IMR-90 (cell line): Measurements from ENCODE around the gene ZDHHC17. TPM values are rescaled to one million over a fixed set of nuclear protein-coding genes. Genes with fewer than 3 reads are reported as not detected.

Source experiments
- ATAC-seq: fragments of 200-7000 bp; cut with Tn5 transposase; 2 replicates; pipeline ENCODE4 v1.9.1; 2020; ENCODE audit warnings: low read depth, mild to moderate bottlenecking, moderate library complexity
- BruUV-seq: library from RNA; stranded (reverse); fragments of 400-500 nt; replicated peaks from 2 replicates; lab custom pipeline; 2021; lab: Mats Ljungman, UMichigan
- CTCF ChIA-PET: fragments of 300-600 bp; formaldehyde crosslinking; extraction: SDS; loops from one replicate; lab custom pipeline; 2021; ENCODE audit warnings: antibody characterized with exemption; lab: Yijun Ruan, JAX
- POLR2A ChIA-PET: fragments of 300-600 bp; sonication (Branson Sonifier 250); formaldehyde crosslinking; loops from one replicate; lab custom pipeline; 2022; ENCODE audit warnings: antibody characterized with exemption; ENCODE audit not compliant: unreplicated experiment; lab: Charles Lee
- DNase-seq: peaks from one replicate; pipeline ENCODE4 v3.0.0; 2013
- H2AFZ ChIP-seq: replicated peaks from 2 replicates; pipeline ENCODE3; 2013; ENCODE audit warnings: low read length, mild to moderate bottlenecking; ENCODE audit not compliant: poor library complexity
- H2AK5ac ChIP-seq: 2 replicates; pipeline ENCODE4 v1.6.1; 2013; ENCODE audit warnings: low read depth, low read length, inconsistent platforms
- H2AK9ac ChIP-seq: replicated peaks from 2 replicates; pipeline ENCODE3; 2013; ENCODE audit warnings: mild to moderate bottlenecking, low read depth, low read length, moderate library complexity; ENCODE audit not compliant: poor library complexity
- H2BK120ac ChIP-seq: 2 replicates; pipeline ENCODE4 v1.6.1; 2013; ENCODE audit warnings: low read depth, low read length, inconsistent platforms
- H2BK15ac ChIP-seq: 3 replicates; pipeline ENCODE4 v1.6.1; 2013; ENCODE audit warnings: low read depth, low read length, inconsistent platforms
- H2BK20ac ChIP-seq: 2 replicates; pipeline ENCODE4 v1.6.1; 2013; ENCODE audit warnings: low read depth, mild to moderate bottlenecking, inconsistent platforms, low read length, moderate library complexity
- H2BK5ac ChIP-seq: 2 replicates; pipeline ENCODE4 v1.6.1; 2013; ENCODE audit warnings: mild to moderate bottlenecking, low read depth, low read length, inconsistent platforms; ENCODE audit not compliant: poor library complexity, severe bottlenecking
- H3K14ac ChIP-seq: replicated peaks from 2 replicates; pipeline ENCODE4 v1.6.1; 2013; ENCODE audit warnings: low read depth, low read length, inconsistent platforms
- H3K18ac ChIP-seq: 2 replicates; pipeline ENCODE4 v1.6.1; 2013; ENCODE audit warnings: low read depth, low read length, control low read depth
- H3K23ac ChIP-seq: 2 replicates; pipeline ENCODE4 v1.6.1; 2013; ENCODE audit warnings: low read depth, low read length, inconsistent platforms
- H3K27ac ChIP-seq: 2 replicates; pipeline ENCODE4 v1.5.1; 2013; ENCODE audit warnings: mild to moderate bottlenecking, control low read depth, low read length; ENCODE audit not compliant: insufficient read depth
- H3K27me3 ChIP-seq: 2 replicates; pipeline ENCODE4 v1.6.1; 2013; ENCODE audit warnings: low read length; ENCODE audit not compliant: control insufficient read depth, insufficient read depth
- H3K36me3 ChIP-seq: 2 replicates; pipeline ENCODE4 v1.6.1; 2013; ENCODE audit warnings: low read length, mixed read lengths; ENCODE audit not compliant: control insufficient read depth, insufficient read depth
- H3K4ac ChIP-seq: 2 replicates; pipeline ENCODE4 v1.6.1; 2013; ENCODE audit warnings: low read depth, low read length, inconsistent platforms
- H3K4me1 ChIP-seq: 2 replicates; pipeline ENCODE4 v1.6.1; 2013; ENCODE audit warnings: low read length, mixed read lengths; ENCODE audit not compliant: control insufficient read depth, insufficient read depth
- H3K4me2 ChIP-seq: 2 replicates; pipeline ENCODE4 v1.6.1; 2013; ENCODE audit warnings: low read depth, mild to moderate bottlenecking, control low read depth, low read length, moderate library complexity
- H3K4me3 ChIP-seq: 2 replicates; pipeline ENCODE4 v1.5.1; 2013; ENCODE audit warnings: low read depth, mild to moderate bottlenecking, control low read depth, low read length, moderate library complexity; ENCODE audit not compliant: insufficient read depth
- H3K56ac ChIP-seq: 2 replicates; pipeline ENCODE4 v1.6.1; 2013; ENCODE audit warnings: low read length, inconsistent platforms; ENCODE audit not compliant: insufficient read depth; ENCODE audit errors: extremely low read depth
- H3K79me1 ChIP-seq, 2 experiments: 2 replicates each; pipeline ENCODE4 v1.6.1; 2013; ENCODE audit warnings: low read length in 2 of 2, inconsistent platforms in 1 of 2, low read depth in 1 of 2
- H3K9ac ChIP-seq: 2 replicates; pipeline ENCODE4 v1.6.1; 2013; ENCODE audit warnings: low read depth, low read length, control low read depth
- H3K9me1 ChIP-seq: 2 replicates; pipeline ENCODE4 v1.6.1; 2013; ENCODE audit warnings: low read length, inconsistent platforms; ENCODE audit not compliant: insufficient read depth
- H3K9me3 ChIP-seq: 2 replicates; pipeline ENCODE4 v1.6.1; 2013; ENCODE audit warnings: low read length; ENCODE audit not compliant: control insufficient read depth, insufficient read depth
- H4K20me1 ChIP-seq: 2 replicates; pipeline ENCODE4 v1.6.1; 2013; ENCODE audit warnings: low read length, inconsistent platforms; ENCODE audit not compliant: insufficient read depth
- H4K5ac ChIP-seq: 2 replicates; pipeline ENCODE4 v1.6.1; 2013; ENCODE audit warnings: mild to moderate bottlenecking, low read depth, low read length, control low read depth
- H4K8ac ChIP-seq, 2 experiments: 2 replicates each; pipeline ENCODE4 v1.6.1; 2013; ENCODE audit warnings: low read depth in 2 of 2, low read length in 2 of 2, control low read depth in 1 of 2, inconsistent platforms in 1 of 2
- H4K91ac ChIP-seq: 2 replicates; pipeline ENCODE4 v1.6.1; 2013; ENCODE audit warnings: low read depth, low read length, inconsistent platforms; ENCODE audit not compliant: insufficient read depth
- BHLHE40 ChIP-seq: fragments of 150-350 bp; IDR thresholded peaks from 2 replicates; pipeline ENCODE4 v1.6.1; 2016; ENCODE audit warnings: mild to moderate bottlenecking, low read depth, low read length
- FOS ChIP-seq: fragments of 150-350 bp; IDR thresholded peaks from 2 replicates; pipeline ENCODE4 v1.6.1; 2016; ENCODE audit warnings: low read depth, low read length
- POLR2A ChIP-seq: IDR thresholded peaks from 2 replicates; pipeline ENCODE4 v1.6.1; 2012; ENCODE audit warnings: mild to moderate bottlenecking, low read depth, low read length
- RFX5 ChIP-seq: IDR thresholded peaks from 2 replicates; pipeline ENCODE4 v1.8.0; 2012; ENCODE audit warnings: low read depth, mild to moderate bottlenecking, low read length, moderate library complexity
- SMC3 ChIP-seq: fragments of 150-350 bp; IDR thresholded peaks from 2 replicates; pipeline ENCODE4 v1.6.1; 2016; ENCODE audit warnings: low read depth, mild to moderate bottlenecking, antibody characterized with exemption, low read length, moderate library complexity
- WGBS, 2 experiments: methylation state at CpG; one replicate each; pipeline versions ENCODE4 v1.1.5 to v1.1.7; 2013; ENCODE audit warnings: missing lambda C conversion rate in 2 of 2; ENCODE audit not compliant: insufficient read length in 1 of 2; ENCODE audit errors: extremely low coverage in 2 of 2; 5-methylcytosine and 5-hydroxymethylcytosine counted together
- dilution Hi-C: fragments of 300-500 bp; cut with HindIII; formaldehyde crosslinking; loops from one replicate; pipeline ENCODE4 v1.14.3; 2018; ENCODE audit warnings: low sequenced_read_pairs; ENCODE audit not compliant: unreplicated experiment
- in situ Hi-C: fragments of 300-500 bp; cut with MboI; formaldehyde crosslinking; loops from 3 replicates; pipeline ENCODE4 v1.14.3; 2019; ENCODE audit warnings: low sequenced_read_pairs, inconsistent platforms, mixed read lengths
- intact Hi-C: fragments of 100-400 bp; cut with micrococcal nuclease; formaldehyde crosslinking; loops from 2 replicates; pipeline ENCODE4 v1.10.0; 2022
- polyA plus RNA-seq, 3 experiments: library from polyadenylated mRNA; depleted of rRNA; stranded (reverse); fragments of >200 nt; gene quantifications; 2 replicates each; pipeline ENCODE4 v1.2.3, GENCODE V29; 2012; ENCODE audit warnings: low replicate concordance in 1 of 3
- total RNA-seq: library from RNA; depleted of rRNA; stranded (reverse); fragments of >200 nt; gene quantifications from 2 replicates; pipeline ENCODE4 v1.2.3, GENCODE V29; 2012
- TF ChIP-seq, protein P1 (sequence below): fragments of 150-350 bp; IDR thresholded peaks from 2 replicates; pipeline ENCODE4 v1.6.1; 2017; ENCODE audit warnings: mild to moderate bottlenecking, antibody characterized with exemption, low read length, low read depth

Gene ZDHHC17
- total and polyA plus RNA-seq, 2 of the 4 experiments (the other 2 are of a cell fraction) = 23.3 to 125 TPM

DNA sequence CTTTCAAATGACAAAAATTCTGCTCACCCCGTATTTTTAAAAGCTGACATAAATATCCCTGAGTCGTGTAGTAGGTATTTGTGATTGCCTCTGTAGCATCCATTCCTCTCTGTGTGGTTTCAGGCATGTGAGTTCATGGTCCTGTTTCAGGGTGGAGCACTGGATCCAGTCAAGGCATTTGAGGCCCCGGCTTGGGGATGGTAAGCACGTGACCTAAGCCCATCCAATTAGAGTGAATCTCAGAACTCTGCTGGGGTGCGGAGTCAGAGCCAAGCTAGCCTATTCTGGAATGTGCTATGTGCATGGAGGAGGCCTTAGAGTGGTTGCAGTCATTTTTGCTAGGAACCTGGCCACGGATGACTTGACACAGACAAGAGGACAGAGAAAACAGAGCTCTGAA is 119.2 kb downstream of the ZDHHC17 start:
- Histone ChIP-seq H3K9ac (no peak overlapping the region), H4K5ac (no peak overlapping the region), H2BK15ac (peak overlapping the region; percentile 65; the same call in 1 of the 3 replicates), H3K4me2 (no peak overlapping the region), H2BK5ac (peak overlapping the region; percentile 24), H3K4me1 (peaks cover 11% of the 10 kb centered on the region), H3K27me3 (no peaks in the 10 kb centered on the region), H2BK120ac (peak overlapping the region; percentile 45; the same call in 1 of the 2 replicates), H2AK9ac (no peak overlapping the region), H3K23ac (no peak overlapping the region), H4K91ac (peak overlapping the region; percentile 43; the same call in 1 of the 2 replicates), H3K36me3 (no peaks in the 10 kb centered on the region), H3K14ac (peak overlapping the region; percentile 49; the same call in 1 of the 2 replicates), H3K4me3 (no peak overlapping the region), H3K79me1 (peaks cover 2 to 5% of the 10 kb centered on the region in 2 experiments; a peak in 2 of 4 replicates), H3K56ac (no peak overlapping the region), H3K9me1 (peaks cover 7% of the 10 kb centered on the region), H3K9me3 (peaks cover 2% of the 10 kb centered on the region), H2AFZ (peak overlapping the region; percentile 36), H3K27ac (no peak overlapping the region), H4K8ac (peak overlapping the region in 1 of 2 experiments; percentile 28; a peak in 1 of 4 replicates), H3K18ac (no peak overlapping the region; the same call in 1 of the 2 replicates), H2AK5ac (no peak overlapping the region), H4K20me1 (no peaks in the 10 kb centered on the region), H3K4ac (peak overlapping the region; percentile 78), H2BK20ac (peak overlapping the region; percentile 53)
- in situ Hi-C loops (no loop called here), dilution Hi-C loops (no loop called here), intact Hi-C loops (loop anchor here (5.0 kb wide), 1 partner anchor 34 kb away; no protein-coding TSS in a partner anchor)
- whole genome bisulfite sequencing, 2 experiments = 80% methylated on average over 1 of the region's 6 CpGs; no CpG with 5 or more reads in 1 of the 2 experiments
- ChIA-PET POLR2A (no interaction called here), CTCF (no interaction called here)
- peak; percentile 59; the same call in 1 of the 2 replicates for TF ChIP-seq BHLHE40
- TF ChIP-seq, protein P1, sequence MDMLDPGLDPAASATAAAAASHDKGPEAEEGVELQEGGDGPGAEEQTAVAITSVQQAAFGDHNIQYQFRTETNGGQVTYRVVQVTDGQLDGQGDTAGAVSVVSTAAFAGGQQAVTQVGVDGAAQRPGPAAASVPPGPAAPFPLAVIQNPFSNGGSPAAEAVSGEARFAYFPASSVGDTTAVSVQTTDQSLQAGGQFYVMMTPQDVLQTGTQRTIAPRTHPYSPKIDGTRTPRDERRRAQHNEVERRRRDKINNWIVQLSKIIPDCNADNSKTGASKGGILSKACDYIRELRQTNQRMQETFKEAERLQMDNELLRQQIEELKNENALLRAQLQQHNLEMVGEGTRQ = peak; percentile 56
- no peak for TF ChIP-seq SMC3
- TF ChIP-seq POLR2A = no peak
- no peak for TF ChIP-seq FOS
- no peak for TF ChIP-seq RFX5
- no TSS peak for BruUV-seq
- DNase-seq = peak; percentile 84
- ATAC-seq = peak; percentile 2; the same call in 1 of the 2 replicates
